ENCODE measurements around the gene RAD51. TPM values are rescaled to one million over a fixed set of nuclear protein-coding genes. Genes with fewer than 3 reads are reported as not detected.

Gene RAD51
- total and polyA plus RNA-seq, 9 of the 15 experiments (the other 6 are each of a cell fraction or from before 2014, with no cell fraction given), result 16.0 to 63.8 (median 34.6) TPM

DNA sequence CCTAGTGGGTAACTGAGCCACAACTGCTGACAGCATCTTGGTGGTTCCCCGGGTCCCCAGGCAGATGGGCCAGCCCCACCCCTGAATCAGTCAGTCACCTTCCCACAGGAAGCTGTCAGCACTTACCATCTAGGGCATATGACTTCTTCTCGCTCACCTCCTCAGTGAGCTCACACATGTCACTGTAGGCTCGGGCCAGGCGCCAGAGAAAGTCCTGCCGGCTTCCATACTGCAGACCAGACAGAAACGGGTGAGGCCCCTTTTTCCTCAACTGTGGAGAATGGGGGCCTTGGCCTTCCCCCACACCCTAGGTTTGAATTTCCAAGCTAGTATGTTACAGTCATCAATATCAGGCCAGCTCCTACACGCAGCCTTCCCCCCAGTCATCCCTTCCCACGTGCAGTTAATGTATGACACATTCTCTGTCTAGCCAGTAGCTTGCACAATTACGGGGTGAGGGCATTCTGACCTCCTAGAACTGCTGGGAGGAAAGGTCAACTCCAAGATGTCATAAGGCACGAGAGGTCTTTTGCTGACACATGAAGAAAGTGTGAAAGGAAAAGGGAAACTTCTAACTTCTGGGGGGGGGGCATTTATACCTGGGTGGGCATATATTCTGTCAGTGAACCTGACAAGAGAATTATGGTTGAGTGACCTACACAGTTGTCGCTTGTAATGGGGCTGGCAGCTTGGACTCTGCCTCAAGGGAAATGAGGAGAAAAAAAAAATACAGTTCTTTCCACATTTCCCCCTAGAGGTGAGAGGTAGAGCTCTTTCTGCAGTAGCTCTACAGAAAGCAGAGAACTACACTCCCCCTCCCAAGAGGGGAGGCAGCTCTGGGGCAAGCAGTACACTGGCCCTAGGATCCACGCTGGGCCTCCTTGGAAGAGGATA is 49.2 kb downstream of the RAD51 start (continued):
- TF ChIP-seq HNRNPH1 (optimal IDR thresholded peaks at IDR 0.05; ENCODE audit: low read depth, low read length) (no peak), YBX1 (IDR thresholded peaks at IDR 0.05) (no peak), ZNF586 (CRISPR knock-in tag; conservative IDR thresholded peaks at IDR 0.05) (no peak), ZFP36 (IDR thresholded peaks at IDR 0.05; ENCODE audit: low read depth, low read length, partially characterized antibody) (no peak), ZNF445 (CRISPR knock-in tag; IDR thresholded peaks at IDR 0.05; ENCODE audit: low read depth) (no peak), NFIX (CRISPR knock-in tag; IDR thresholded peaks at IDR 0.05; ENCODE audit: low read depth) (no peak), SMAD3 (CRISPR knock-in tag; conservative IDR thresholded peaks at IDR 0.05) (no peak), FOSL1 (tag; conservative IDR thresholded peaks at IDR 0.05) (peak; percentile 87), SRSF7 (optimal IDR thresholded peaks at IDR 0.05; ENCODE audit: low read depth, low read length) (no peak)
- TF ChIP-seq, protein P1, sequence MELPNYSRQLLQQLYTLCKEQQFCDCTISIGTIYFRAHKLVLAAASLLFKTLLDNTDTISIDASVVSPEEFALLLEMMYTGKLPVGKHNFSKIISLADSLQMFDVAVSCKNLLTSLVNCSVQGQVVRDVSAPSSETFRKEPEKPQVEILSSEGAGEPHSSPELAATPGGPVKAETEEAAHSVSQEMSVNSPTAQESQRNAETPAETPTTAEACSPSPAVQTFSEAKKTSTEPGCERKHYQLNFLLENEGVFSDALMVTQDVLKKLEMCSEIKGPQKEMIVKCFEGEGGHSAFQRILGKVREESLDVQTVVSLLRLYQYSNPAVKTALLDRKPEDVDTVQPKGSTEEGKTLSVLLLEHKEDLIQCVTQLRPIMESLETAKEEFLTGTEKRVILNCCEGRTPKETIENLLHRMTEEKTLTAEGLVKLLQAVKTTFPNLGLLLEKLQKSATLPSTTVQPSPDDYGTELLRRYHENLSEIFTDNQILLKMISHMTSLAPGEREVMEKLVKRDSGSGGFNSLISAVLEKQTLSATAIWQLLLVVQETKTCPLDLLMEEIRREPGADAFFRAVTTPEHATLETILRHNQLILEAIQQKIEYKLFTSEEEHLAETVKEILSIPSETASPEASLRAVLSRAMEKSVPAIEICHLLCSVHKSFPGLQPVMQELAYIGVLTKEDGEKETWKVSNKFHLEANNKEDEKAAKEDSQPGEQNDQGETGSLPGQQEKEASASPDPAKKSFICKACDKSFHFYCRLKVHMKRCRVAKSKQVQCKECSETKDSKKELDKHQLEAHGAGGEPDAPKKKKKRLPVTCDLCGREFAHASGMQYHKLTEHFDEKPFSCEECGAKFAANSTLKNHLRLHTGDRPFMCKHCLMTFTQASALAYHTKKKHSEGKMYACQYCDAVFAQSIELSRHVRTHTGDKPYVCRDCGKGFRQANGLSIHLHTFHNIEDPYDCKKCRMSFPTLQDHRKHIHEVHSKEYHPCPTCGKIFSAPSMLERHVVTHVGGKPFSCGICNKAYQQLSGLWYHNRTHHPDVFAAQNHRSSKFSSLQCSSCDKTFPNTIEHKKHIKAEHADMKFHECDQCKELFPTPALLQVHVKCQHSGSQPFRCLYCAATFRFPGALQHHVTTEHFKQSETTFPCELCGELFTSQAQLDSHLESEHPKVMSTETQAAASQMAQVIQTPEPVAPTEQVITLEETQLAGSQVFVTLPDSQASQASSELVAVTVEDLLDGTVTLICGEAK (IDR thresholded peaks at IDR 0.05), result no peak
- TF ChIP-seq, protein P1 (CRISPR knock-in tag; IDR thresholded peaks at IDR 0.05), result no peak
- TF ChIP-seq, protein P2, sequence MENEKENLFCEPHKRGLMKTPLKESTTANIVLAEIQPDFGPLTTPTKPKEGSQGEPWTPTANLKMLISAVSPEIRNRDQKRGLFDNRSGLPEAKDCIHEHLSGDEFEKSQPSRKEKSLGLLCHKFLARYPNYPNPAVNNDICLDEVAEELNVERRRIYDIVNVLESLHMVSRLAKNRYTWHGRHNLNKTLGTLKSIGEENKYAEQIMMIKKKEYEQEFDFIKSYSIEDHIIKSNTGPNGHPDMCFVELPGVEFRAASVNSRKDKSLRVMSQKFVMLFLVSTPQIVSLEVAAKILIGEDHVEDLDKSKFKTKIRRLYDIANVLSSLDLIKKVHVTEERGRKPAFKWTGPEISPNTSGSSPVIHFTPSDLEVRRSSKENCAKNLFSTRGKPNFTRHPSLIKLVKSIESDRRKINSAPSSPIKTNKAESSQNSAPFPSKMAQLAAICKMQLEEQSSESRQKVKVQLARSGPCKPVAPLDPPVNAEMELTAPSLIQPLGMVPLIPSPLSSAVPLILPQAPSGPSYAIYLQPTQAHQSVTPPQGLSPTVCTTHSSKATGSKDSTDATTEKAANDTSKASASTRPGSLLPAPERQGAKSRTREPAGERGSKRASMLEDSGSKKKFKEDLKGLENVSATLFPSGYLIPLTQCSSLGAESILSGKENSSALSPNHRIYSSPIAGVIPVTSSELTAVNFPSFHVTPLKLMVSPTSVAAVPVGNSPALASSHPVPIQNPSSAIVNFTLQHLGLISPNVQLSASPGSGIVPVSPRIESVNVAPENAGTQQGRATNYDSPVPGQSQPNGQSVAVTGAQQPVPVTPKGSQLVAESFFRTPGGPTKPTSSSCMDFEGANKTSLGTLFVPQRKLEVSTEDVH (IDR thresholded peaks at IDR 0.05; ENCODE audit: low read depth, partially characterized antibody), result no peak
- TF ChIP-seq, protein P3, sequence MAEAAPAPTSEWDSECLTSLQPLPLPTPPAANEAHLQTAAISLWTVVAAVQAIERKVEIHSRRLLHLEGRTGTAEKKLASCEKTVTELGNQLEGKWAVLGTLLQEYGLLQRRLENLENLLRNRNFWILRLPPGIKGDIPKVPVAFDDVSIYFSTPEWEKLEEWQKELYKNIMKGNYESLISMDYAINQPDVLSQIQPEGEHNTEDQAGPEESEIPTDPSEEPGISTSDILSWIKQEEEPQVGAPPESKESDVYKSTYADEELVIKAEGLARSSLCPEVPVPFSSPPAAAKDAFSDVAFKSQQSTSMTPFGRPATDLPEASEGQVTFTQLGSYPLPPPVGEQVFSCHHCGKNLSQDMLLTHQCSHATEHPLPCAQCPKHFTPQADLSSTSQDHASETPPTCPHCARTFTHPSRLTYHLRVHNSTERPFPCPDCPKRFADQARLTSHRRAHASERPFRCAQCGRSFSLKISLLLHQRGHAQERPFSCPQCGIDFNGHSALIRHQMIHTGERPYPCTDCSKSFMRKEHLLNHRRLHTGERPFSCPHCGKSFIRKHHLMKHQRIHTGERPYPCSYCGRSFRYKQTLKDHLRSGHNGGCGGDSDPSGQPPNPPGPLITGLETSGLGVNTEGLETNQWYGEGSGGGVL (CRISPR knock-in tag; IDR thresholded peaks at IDR 0.05), result no peak
